HG02840 (cell line): ENCODE data around the gene GNA12.
A peak's percentile ranks its signal among the peaks of the same experiment; 100 is the strongest.

ENCODE experiments used
- ATAC-seq: cut with Tn5 transposase; IDR thresholded peaks from one replicate; pipeline ENCODE4 v1.9.1; 2021; ENCODE audit warnings: mild to moderate bottlenecking, moderate library complexity, moderate number of reproducible peaks; ENCODE audit not compliant: unreplicated experiment, low FRiP score

Gene GNA12

DNA sequence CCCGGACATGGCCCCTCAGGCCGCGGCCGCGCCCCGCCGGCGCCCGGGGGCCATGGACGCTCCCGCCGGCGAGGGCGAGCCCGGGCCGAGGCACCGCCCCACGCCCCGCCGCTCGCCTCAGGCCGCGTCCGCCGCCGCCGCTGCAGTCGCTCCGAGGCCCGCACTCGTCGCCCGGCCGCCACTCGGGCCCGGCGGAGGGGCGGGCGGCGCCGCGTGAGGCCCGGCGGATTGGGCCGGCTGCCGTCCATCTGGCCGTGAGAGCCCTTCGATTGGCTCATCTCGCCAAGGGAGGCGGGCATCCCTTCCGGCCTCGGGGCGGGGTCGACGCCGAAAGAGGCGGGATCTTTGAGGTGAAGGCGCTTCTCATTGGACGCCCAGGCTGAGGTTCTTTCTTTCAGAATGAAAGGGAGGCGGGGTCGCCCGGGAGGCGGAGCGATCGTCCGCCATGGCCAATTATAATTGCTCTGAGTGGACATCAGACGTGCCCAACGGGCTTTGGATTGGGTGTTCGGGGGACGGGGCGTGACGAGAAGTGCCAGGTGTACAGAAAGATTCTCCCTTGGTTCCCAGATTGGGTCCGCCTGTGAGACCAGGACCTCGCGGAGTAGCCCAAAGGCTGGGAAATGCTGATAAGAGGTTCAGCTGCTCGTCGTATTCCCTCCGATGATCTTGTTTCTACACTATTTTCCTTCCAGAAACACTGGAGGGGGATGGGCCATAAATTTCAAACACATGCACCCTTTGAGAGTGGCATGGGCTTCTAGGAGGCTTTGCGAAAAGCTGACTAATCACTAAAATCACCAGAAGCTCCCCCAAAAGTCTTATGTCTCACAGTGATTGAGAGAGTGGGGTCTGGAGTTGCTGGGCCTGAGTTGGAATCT is at the start of gene GNA12:
Gene GNA12 (minus strand): TSS at position 156 of the 881 bp plus-strand sequence. CDS start 147 bp downstream, at position 9.
- ATAC-seq = peak; percentile 97

GRCh38 chr7:2893411-2893861 is 49.3 kb upstream of the GNA12 start:
- ATAC-seq = no peak

DNA sequence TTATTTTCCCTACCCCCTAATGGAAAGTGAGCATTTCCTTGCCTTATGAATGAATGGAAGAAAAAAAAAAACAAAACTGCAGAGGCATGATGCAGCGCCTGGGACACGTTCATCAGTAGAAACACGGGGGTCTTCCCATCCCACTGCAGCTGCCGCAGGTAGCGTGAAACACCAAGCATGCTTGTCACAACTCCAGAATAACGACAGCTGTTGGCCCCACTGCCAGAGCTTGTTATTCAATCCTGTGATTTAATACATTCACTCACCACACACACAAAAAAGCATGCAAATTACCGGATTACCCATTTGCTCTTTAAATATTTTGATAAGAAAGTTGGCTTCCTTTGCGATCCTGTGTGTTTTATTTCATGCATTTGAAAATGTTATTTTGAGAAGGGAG is 48.4 kb upstream of the GNA12 start:
- no peak for ATAC-seq

DNA sequence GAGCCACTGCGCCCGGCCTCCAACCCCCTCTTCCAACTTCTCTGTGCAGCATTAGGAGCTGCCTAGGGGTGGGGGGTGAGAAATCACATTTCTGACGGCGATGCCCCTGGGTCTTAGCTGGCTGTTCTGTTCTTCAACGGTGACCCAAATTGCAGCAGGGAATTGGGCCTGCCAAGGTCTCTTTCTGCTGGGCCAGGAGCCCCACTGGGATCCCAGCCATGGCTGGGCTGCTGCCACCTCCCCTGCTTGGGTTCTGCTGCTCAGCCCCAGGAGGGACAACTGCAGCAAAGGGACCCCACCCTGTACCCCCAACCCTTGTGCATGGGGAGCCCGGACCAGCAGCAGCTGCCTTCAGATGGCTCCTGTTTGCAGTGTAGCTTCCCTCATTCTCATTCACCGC is 43.7 kb upstream of the GNA12 start:
- no peak for ATAC-seq

DNA sequence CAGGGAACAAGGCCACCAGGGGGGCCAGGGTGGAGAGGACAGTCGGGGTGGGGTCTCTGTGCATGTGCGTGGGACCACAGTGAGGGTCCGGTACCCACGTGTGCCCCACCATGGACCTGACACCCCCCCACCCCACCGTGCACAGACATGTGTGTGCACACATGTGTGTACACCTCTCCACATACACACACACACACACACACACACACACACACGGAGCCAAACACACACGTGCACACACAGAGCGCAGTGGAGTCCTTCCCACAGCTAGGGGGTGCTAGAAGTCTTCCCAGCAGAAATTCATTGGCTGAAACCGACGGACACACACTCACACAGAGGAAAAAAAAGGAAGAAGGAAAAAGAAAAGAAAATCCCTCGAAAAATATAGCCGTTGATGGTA is 42.8 kb upstream of the GNA12 start:
- no peak for ATAC-seq

DNA sequence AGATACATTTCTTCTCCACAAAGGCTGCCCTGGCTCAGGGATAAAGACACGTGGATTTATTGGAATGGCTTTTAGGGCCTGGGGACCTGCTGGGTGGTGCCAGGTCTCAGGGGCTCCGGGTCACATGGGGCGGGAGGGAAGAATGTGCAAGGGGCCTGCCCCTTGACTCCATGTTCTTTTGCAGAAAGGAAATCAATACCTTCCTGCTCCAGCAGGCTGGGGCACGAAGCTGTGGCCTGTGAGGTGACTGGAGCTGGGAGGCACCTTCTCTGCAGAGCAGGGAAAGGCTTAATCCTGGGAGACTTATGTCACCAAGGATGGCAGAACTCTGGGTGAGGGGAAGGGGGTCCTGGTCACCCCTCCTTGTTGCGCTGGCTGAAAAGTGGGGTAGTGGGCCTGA is 42.3 kb upstream of the GNA12 start:
- ATAC-seq = no peak

DNA sequence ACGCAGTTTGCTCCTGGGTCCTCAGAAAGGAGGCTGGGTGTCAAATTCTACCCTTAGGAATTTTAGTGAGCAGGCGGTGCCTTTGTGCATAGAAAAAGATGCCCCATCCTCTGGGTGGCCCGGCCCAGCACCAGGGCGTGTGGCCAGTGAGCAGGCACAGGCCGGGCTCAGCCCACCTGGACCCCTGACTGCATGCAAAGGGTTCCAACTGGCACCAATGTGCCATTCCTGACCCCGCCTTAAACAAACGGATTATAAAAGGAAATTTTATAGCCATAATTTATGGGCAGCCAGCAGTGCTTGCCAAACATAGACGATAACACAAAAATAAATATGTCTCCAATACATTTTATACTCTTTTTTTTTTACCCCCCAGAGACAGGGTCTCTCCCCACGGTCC is 40.1 kb upstream of the GNA12 start:
- no peak for ATAC-seq

- ATAC-seq = no peak
Observed at GRCh38 chr7:2883101-2883500, 39.0 kb upstream of the GNA12 start.

- ATAC-seq = no peak
Observed at GRCh38 chr7:2882111-2882510, 38.0 kb upstream of the GNA12 start.

DNA sequence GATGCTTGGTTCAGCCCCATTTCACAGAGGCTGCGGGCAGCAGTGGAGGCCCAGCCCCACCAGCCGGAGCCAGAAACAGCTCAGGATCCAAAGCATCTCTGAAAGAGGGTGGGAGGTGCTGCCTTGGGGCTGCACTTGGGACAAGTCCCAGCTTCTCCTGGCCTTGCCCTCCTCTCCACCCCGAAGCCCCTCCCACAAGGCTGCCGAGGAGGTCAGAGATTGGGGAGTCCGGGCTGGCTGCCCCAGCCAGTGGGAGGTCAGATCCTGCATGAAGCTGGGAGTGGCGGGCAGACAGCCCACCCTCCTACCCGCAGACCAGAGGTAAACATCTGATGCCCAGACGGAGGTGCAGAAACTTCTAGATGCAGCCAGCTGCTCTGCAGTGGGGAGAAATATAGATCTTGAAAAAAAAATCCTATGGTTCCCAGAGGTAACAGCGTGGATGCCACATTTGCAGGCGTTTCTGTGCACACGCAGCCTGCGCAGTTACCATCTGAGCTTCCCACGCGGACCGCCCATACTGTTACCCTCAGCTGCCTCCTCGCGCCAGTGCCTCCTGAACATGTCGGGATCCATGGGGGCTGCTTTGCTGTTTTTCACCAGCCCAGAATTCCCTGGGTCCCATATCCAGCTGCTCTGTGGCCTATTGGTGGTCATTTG is 36.9 kb upstream of the GNA12 start:
- no peak for ATAC-seq

- ATAC-seq = no peak
Observed at GRCh38 chr7:2880051-2880450, 35.9 kb upstream of the GNA12 start.

- ATAC-seq = no peak
Observed at GRCh38 chr7:2879354-2879753, 35.2 kb upstream of the GNA12 start.

DNA sequence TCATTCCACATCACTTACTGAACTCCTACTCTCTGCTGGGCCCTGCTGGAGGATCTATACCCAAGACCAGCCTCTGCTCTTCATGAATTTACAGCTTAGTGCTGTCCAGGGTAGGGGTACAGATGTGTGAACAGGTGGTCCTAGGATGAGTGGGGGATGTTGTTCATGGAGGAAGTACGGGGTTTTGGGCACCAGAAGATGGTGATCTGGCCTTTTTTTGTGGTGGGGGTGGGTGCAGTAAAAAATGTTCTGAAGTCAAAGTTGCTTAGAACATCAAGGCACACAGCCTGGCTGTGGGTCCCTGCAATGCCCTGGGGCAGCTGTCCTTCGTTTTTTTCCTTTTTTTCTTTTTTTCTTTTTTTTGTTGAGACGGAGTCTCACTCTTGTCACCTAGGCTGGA is 34.2 kb upstream of the GNA12 start:
- no peak for ATAC-seq

DNA sequence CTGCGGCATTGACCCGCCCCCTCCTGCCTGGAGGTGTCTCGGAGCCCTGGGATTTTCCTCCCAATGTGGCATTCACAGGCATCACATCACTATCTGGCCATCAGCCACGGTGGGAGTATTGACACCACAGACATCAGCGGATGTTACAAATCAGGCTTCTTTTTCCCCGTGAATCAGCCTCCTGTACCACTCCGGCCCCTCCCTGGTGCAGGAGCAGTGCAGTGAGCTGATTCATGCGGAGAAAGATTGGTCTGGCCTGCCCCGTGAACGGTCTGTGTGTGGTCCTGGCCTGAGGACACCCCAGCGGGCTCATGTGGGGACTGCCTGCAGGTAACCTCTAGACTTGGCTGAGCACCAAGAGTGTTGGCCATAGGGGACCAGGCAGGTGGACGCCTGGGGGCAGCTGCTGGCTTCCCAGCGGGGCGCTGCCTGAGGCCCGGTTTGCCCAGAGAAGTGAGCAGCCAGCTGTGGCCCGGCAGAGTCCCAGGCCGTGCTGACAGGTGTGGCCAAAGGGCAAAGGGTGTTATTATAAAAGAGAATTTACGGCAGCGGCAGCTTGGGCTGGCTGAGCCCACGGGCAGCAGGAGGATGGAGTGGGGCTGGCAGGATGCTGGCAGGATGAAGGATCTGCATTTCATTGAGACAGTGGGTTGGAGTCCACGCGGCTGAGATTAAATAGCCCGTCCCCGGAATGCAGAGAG is 32.1 kb upstream of the GNA12 start:
- no peak for ATAC-seq

GRCh38 chr7:2873686-2874551 is 29.8 kb upstream of the GNA12 start:
- ATAC-seq = no peak

DNA sequence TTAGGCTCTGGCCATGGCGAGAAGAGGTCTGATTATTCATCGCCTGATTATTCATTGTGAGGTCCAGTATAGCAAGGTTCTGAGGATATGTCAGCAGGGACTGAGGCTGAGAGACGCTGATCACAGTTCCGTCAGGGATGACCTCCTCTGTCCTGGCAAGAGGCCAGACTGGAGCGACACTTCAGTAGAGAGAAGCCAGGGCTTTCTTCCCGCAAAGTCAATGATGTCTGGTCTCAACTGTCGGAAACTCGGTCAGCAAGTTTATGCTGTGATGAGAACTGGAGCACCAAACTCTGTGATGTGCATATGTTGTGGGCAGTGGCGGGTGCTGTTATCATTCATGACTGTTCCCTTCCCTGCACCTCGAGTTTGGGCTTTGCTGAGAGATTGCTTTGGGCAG is 29.0 kb upstream of the GNA12 start:
- no peak for ATAC-seq

DNA sequence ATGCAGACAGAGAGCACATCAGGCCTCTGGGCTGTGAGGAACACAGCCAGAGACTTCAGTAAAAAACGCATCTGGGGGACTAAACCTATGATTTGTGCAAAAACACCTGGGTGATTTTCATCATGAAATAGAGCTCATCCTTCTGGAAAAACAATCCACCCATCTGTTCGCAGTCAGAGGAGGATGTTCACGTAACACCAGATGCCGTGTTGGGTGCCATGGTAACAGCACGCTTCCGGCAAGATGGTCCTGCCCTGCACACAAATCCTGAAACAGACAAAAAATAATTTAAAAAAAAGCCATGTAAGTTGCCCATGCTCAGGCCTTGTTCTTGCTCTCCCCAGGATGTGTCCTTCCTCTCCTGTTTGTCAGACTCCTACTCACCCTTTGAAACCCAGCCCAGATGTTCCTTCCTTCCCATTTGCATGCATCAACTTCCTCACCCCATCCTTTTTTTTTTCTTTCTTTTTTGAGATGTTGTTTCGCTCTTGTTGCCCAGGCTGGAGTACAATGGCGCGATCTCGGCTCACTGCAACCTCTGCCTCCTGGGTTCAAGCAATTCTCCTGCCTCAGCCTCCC is 28.3 kb upstream of the GNA12 start:
- ATAC-seq = no peak

- ATAC-seq = no peak
Observed at GRCh38 chr7:2870471-2870931, 26.4 kb upstream of the GNA12 start.

DNA sequence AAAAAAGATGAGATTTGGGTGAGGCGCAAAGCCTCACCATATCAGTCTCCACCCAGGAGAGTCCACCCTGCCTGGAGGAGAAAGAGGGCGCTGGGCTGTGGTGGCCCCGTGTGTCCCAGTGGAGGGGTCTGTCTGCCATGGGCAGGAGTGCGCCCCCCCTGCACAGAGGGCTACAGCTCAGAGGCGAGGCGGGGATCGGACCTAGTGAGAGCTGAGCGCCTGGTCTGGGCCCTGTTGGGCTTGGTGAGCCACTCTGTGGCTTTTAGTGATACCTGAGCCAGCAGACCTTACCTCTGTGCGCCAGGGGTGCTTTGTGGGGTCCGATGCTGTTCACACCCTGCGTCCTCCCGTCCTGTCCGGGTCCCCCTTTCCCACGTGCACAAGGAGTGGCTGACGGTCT is 25.9 kb upstream of the GNA12 start:
- no peak for ATAC-seq

- ATAC-seq = no peak
Observed at GRCh38 chr7:2866601-2867000, 22.5 kb upstream of the GNA12 start.
